Transverse colon (tissue), 4 donors: ENCODE results near the gene RBP3. TPM values are rescaled to one million over a fixed set of nuclear protein-coding genes. Genes with fewer than 3 reads are reported as not detected.

Experiments
- DNase-seq: peaks from one replicate; pipeline ENCODE4 v3.0.0-alpha.2; 2019
- H3K27ac ChIP-seq, 4 donors: fragments of 200-600 bp; sonication (generic); 2 replicates each; pipeline ENCODE4 v1.5.1; 2016 to 2018; ENCODE audit warnings: inconsistent platforms in 4 of 4
- H3K27me3 ChIP-seq: fragments of 200-600 bp; sonication (generic); 2 replicates; pipeline ENCODE4 v1.5.1; 2017; ENCODE audit warnings: inconsistent platforms
- H3K36me3 ChIP-seq, 4 donors: fragments of 200-600 bp; sonication (generic); 2 replicates each; pipeline ENCODE4 v1.5.1; 2017 to 2019; ENCODE audit warnings: inconsistent platforms in 4 of 4
- H3K4me1 ChIP-seq, 4 donors: fragments of 200-600 bp; sonication (generic); 2 replicates each; pipeline ENCODE4 v1.5.1; 2017 to 2020; ENCODE audit warnings: inconsistent platforms in 4 of 4
- H3K4me3 ChIP-seq, 4 donors: fragments of 200-600 bp; sonication (generic); 1 replicate in 1 of 4; 2 replicates in 3 of 4; pipeline versions ENCODE4 v1.5.1 to v1.6.1; 2017 to 2019; ENCODE audit warnings: inconsistent platforms in 4 of 4
- H3K9me3 ChIP-seq, 2 donors: fragments of 200-600 bp; sonication (generic); 2 replicates each; pipeline ENCODE4 v1.5.1; 2017 to 2019; ENCODE audit warnings: inconsistent platforms in 2 of 2
- CTCF ChIP-seq, 5 experiments: fragments of 200-600 bp in 3 of 5; fragments of 450-650 bp in 2 of 5; sonication (generic) in 3 of 5; IDR thresholded peaks; 1 replicate in 2 of 5; 2 replicates in 3 of 5; pipeline ENCODE4 v1.5.1; 2016 to 2017; ENCODE audit warnings: antibody characterized with exemption in 5 of 5, inconsistent platforms in 3 of 5, mild to moderate bottlenecking in 2 of 5, moderate library complexity in 1 of 5
- EP300 ChIP-seq: sonication (generic); formaldehyde crosslinking; IDR thresholded peaks from one replicate; pipeline ENCODE4 v1.6.1; 2017; ENCODE audit warnings: antibody characterized with exemption, low read depth
- POLR2A ChIP-seq: fragments of 450-650 bp; IDR thresholded peaks from one replicate; pipeline ENCODE4 v1.6.1; 2016; ENCODE audit warnings: antibody characterized with exemption, mild to moderate bottlenecking, moderate library complexity
- POLR2AphosphoS5 ChIP-seq, 3 donors: sonication (generic); formaldehyde crosslinking; IDR thresholded peaks; one replicate each; pipeline ENCODE4 v1.6.1; 2016; ENCODE audit warnings: antibody characterized with exemption in 3 of 3
- WGBS, 2 donors: methylation state at CpG; one replicate each; pipeline ENCODE4 v1.1.5; 2018; ENCODE audit warnings: low coverage in 1 of 2; 5-methylcytosine and 5-hydroxymethylcytosine counted together
- in situ Hi-C, 4 donors: fragments of 200-750 bp; cut with MboI; loops; one replicate each; pipeline versions ENCODE4 v1.15.0 to v1.15.1; 2017; ENCODE audit warnings: low sequenced_read_pairs in 3 of 4, low pct_ligation_motif_present in 1 of 4, low pct_unique_long_range_greater_than_20kb in 1 of 4
- intact Hi-C: fragments of 100-400 bp; cut with DNase I; formaldehyde crosslinking; loops from one replicate; pipeline ENCODE4 v1.15.1; 2023; ENCODE audit warnings: low total_unique reads
- total RNA-seq, 4 donors: library from RNA; depleted of rRNA; stranded (reverse); fragments of >200 nt; gene quantifications; one replicate each; pipeline ENCODE4 v1.1.0, GENCODE V29; 2016

Gene RBP3
- total RNA-seq, 4 donors from 2014 or later = not detected

DNA sequence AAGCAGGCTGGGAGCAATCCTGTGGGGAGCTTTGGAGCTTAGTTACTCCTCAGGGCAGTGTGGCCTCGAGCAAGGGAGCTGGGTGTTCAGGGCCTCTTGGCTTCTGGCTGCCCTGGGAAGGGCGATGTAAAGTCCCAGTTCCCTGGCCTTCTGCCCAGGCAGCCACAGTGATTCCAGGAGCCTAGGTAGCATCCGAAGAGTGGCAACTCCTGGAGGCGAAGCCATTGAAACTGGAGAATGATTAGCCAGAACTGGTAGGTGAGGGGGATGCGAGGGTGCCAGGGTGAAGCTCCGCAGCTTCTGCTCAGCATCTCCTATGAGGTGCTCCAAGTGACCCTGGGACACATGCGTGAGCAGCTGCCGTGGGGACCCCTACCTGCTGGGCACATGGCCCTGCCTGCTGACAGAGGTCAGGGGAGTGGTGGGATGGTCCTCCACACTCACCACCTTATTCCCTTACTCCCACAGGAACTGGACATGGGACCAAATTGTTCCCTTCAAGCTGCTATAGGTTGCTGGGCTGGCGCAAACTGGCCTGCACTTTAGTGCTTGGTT lies 33.7 kb upstream of the RBP3 start:
- intact Hi-C loops = loop anchor here (10.0 kb wide), 1 partner anchor 130 kb away; no protein-coding TSS in a partner anchor
- Histone ChIP-seq H3K36me3 (no peaks in the 10 kb centered on the region), H3K27ac (no peak overlapping the region), H3K4me3 (no peak overlapping the region), H3K9me3 (no peaks in the 10 kb centered on the region), H3K27me3 (no peaks in the 10 kb centered on the region), H3K4me1 (peaks cover 0 to 13% (median 11%) of the 10 kb centered on the region in 4 donors)
- 91% methylated on average over 9 of the region's 9 CpGs; no CpG with 5 or more reads in 1 of the 2 donors for WGBS, 2 donors
- DNase-seq = no peak
- TF ChIP-seq POLR2AphosphoS5 (IDR thresholded peaks at IDR 0.05) (no peak), POLR2A (no peak), EP300 (no peak)
- in situ Hi-C loops = loop anchor here in 3 of 4 donors (5.0 to 25.0 kb wide), 3 partner anchors 272 to 290 kb away; no protein-coding TSS in a partner anchor

DNA sequence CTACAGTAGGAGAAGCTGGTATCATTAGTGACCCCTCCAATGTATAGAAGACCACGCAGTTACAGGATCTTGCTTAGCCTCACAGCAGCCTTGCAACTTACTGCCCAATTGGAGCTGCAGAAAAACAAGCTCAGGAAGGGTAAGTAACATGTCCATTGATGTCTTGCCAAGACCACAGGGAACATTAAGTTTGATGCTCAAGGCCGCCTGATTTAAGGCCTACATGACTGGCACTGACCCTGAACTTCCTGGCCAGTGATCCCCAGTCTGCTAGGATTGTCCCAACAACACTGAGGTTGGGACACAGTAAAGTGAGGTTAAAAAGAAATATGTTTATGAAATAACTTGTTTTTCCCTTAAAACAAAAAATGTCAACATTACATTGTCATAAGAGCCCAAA lies 32.7 kb upstream of the RBP3 start:
- intact Hi-C loops (loop anchor here (10.0 kb wide), 1 partner anchor 131 kb away; no protein-coding TSS in a partner anchor), in situ Hi-C loops (loop anchor here in 2 of 4 donors (10.0 to 25.0 kb wide), 2 partner anchors 278 to 291 kb away; no protein-coding TSS in a partner anchor)
- WGBS, 2 donors = 88 to 100% methylated on average over 1 to 2 of the region's 2 CpGs
- Histone ChIP-seq H3K4me3 (no peak overlapping the region), H3K27me3 (no peaks in the 10 kb centered on the region), H3K36me3 (no peaks in the 10 kb centered on the region), H3K27ac (no peak overlapping the region), H3K4me1 (peaks cover 0 to 13% (median 11%) of the 10 kb centered on the region in 4 donors), H3K9me3 (no peaks in the 10 kb centered on the region)
- TF ChIP-seq CTCF (IDR thresholded peaks at IDR 0.05) = no peak
- TF ChIP-seq POLR2AphosphoS5 (IDR thresholded peaks at IDR 0.05) = no peak
- TF ChIP-seq EP300 = no peak
- TF ChIP-seq POLR2A = no peak
- DNase-seq = no peak

- H3K27ac ChIP-seq = no peak overlapping the region
- WGBS, 2 donors = 73 to 81% methylated on average over 4 to 5 of the region's 5 CpGs
- no peaks in the 10 kb centered on the region for H3K9me3 ChIP-seq
- H3K4me3 ChIP-seq = no peak overlapping the region
- DNase-seq = no peak
- TF ChIP-seq POLR2AphosphoS5 (IDR thresholded peaks at IDR 0.05) = no peak
- no peak for TF ChIP-seq EP300
- TF ChIP-seq CTCF (IDR thresholded peaks at IDR 0.05) = no peak
- TF ChIP-seq POLR2A = no peak
- no peaks in the 10 kb centered on the region for H3K27me3 ChIP-seq
- H3K36me3 ChIP-seq = no peaks in the 10 kb centered on the region
- in situ Hi-C loops = loop anchor here in 2 of 4 donors (10.0 to 25.0 kb wide), 2 partner anchors 279 to 291 kb away; no protein-coding TSS in a partner anchor
- intact Hi-C loops = loop anchor here (10.0 kb wide), 1 partner anchor 131 kb away; no protein-coding TSS in a partner anchor
- peaks cover 0 to 10% (median 9%) of the 10 kb centered on the region in 4 donors for H3K4me1 ChIP-seq
Measured at GRCh38 chr10:47316131-47316530, 32.0 kb upstream of the RBP3 start.

GRCh38 chr10:47317251-47317650 lies 30.9 kb upstream of the RBP3 start:
- no peaks in the 10 kb centered on the region for H3K36me3 ChIP-seq
- no peak overlapping the region for H3K27ac ChIP-seq
- no peaks in the 10 kb centered on the region for H3K9me3 ChIP-seq
- no peaks in the 10 kb centered on the region for H3K27me3 ChIP-seq
- no peak for DNase-seq
- TF ChIP-seq CTCF (IDR thresholded peaks at IDR 0.05) = no peak
- TF ChIP-seq EP300 = no peak
- H3K4me1 ChIP-seq = no peaks in the 10 kb centered on the region
- intact Hi-C loops = loop anchor here (10.0 kb wide), 1 partner anchor 132 kb away; no protein-coding TSS in a partner anchor
- 83% methylated on average over 4 of the region's 4 CpGs; no CpG with 5 or more reads in 1 of the 2 donors for WGBS, 2 donors
- in situ Hi-C loops = loop anchor here in 2 of 4 donors (10.0 to 25.0 kb wide), 2 partner anchors 280 to 292 kb away; no protein-coding TSS in a partner anchor
- H3K4me3 ChIP-seq = no peak overlapping the region
